HEK293T (cell line): ENCODE data around the gene CLDN9.
A peak's percentile ranks its signal among the peaks of the same experiment; 100 is the strongest.

ENCODE experiments used
- CTCF ChIA-PET: fragments of 350-600 bp; formaldehyde crosslinking; extraction: SDS; loops from one replicate; lab custom pipeline; 2021; ENCODE audit warnings: antibody characterized with exemption, inconsistent platforms; lab: Yijun Ruan, JAX
- POLR2A ChIA-PET: fragments of 350-600 bp; formaldehyde crosslinking; extraction: SDS; loops from one replicate; lab custom pipeline; 2020; ENCODE audit warnings: antibody characterized with exemption, inconsistent platforms; lab: Yijun Ruan, JAX
- DNase-seq: peaks from one replicate; pipeline ENCODE4 v3.0.0; 2012; ENCODE audit warnings: mixed read lengths; ENCODE audit errors: extremely low spot score
- ARNT ChIP-seq: fragments of 450-650 bp; IDR thresholded peaks from 2 replicates; pipeline ENCODE4 v1.6.1; 2017; ENCODE audit warnings: mild to moderate bottlenecking
- BHLHE40 ChIP-seq: fragments of 450-650 bp; IDR thresholded peaks from 2 replicates; pipeline ENCODE4 v1.6.1; 2016; ENCODE audit warnings: mild to moderate bottlenecking, moderate library complexity, borderline replicate concordance
- CTBP1 ChIP-seq: fragments of 450-650 bp; IDR thresholded peaks from 2 replicates; pipeline ENCODE4 v1.6.1; 2016; ENCODE audit warnings: borderline replicate concordance
- ELF4 ChIP-seq: fragments of 450-650 bp; IDR thresholded peaks from 2 replicates; pipeline ENCODE4 v1.6.1; 2017; ENCODE audit warnings: antibody characterized with exemption
- FOXA1 ChIP-seq: fragments of 450-650 bp; IDR thresholded peaks from 2 replicates; pipeline ENCODE4 v1.6.1; 2016; ENCODE audit warnings: mild to moderate bottlenecking
- FOXK2 ChIP-seq: fragments of 450-650 bp; IDR thresholded peaks from 2 replicates; pipeline ENCODE4 v1.6.1; 2016; ENCODE audit warnings: mild to moderate bottlenecking
- FOXM1 ChIP-seq: fragments of 450-650 bp; IDR thresholded peaks from 2 replicates; pipeline ENCODE4 v1.6.1; 2017; ENCODE audit warnings: mild to moderate bottlenecking, borderline replicate concordance
- HDGF ChIP-seq: fragments of 450-650 bp; IDR thresholded peaks from 2 replicates; pipeline ENCODE4 v1.6.1; 2017; ENCODE audit warnings: antibody characterized with exemption, borderline replicate concordance
- L3MBTL2 ChIP-seq: fragments of 450-650 bp; conservative IDR thresholded peaks from 2 replicates; pipeline ENCODE4 v1.6.1; 2016; ENCODE audit warnings: mild to moderate bottlenecking
- LEF1 ChIP-seq: fragments of 450-650 bp; IDR thresholded peaks from 2 replicates; pipeline ENCODE4 v1.6.1; 2017; ENCODE audit warnings: mild to moderate bottlenecking, borderline replicate concordance
- NFRKB ChIP-seq: fragments of 450-650 bp; IDR thresholded peaks from 2 replicates; pipeline ENCODE4 v1.6.1; 2016; ENCODE audit warnings: mild to moderate bottlenecking, moderate library complexity
- PKNOX1 ChIP-seq: fragments of 450-650 bp; IDR thresholded peaks from 2 replicates; pipeline ENCODE4 v1.6.1; 2016
- SP1 ChIP-seq: fragments of 450-650 bp; IDR thresholded peaks from 2 replicates; pipeline ENCODE4 v1.6.1; 2017
- SUZ12 ChIP-seq: fragments of 450-650 bp; IDR thresholded peaks from 2 replicates; pipeline ENCODE4 v1.6.1; 2016; ENCODE audit warnings: mild to moderate bottlenecking
- TARDBP ChIP-seq: fragments of 450-650 bp; IDR thresholded peaks from 2 replicates; pipeline ENCODE4 v1.6.1; 2016
- ZNF384 ChIP-seq: fragments of 450-650 bp; IDR thresholded peaks from 2 replicates; pipeline ENCODE4 v1.6.1; 2016

The CLDN9 gene

DNA sequence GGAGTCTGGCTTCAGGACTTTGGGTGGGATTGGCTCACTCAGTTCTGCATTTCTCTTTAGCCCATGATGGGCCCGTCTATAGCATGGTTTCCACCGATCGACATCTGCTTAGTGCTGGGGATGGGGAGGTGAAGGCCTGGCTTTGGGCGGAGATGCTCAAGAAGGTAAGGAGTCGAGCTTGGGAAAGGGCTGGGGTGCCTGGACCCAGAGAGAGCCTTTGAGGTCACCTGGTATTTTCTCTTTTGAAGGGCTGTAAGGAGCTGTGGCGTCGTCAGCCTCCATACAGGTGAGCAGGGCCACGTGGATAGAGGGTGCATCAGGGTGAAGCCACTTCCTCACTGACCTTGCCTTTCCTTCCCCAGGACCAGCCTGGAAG lies 13.3 kb downstream of the CLDN9 start:
- ChIA-PET POLR2A (no interaction called here), CTCF (interaction anchor here (0.6 kb wide), 2 partner anchors 36 to 104 kb away, joined by 3 read pairs; no protein-coding TSS in a partner anchor)
- TF ChIP-seq ARNT, result no peak
- no peak for TF ChIP-seq ELF4
- TF ChIP-seq ZNF384, result no peak
- no peak for TF ChIP-seq PKNOX1
- no peak for TF ChIP-seq FOXA1
- no peak for TF ChIP-seq FOXK2
- TF ChIP-seq LEF1, result no peak
- no peak for TF ChIP-seq SUZ12
- TF ChIP-seq FOXM1, result no peak
- no peak for TF ChIP-seq CTBP1
- TF ChIP-seq HDGF, result no peak
- TF ChIP-seq SP1, result no peak
- no peak for TF ChIP-seq NFRKB
- TF ChIP-seq TARDBP, result no peak
- TF ChIP-seq L3MBTL2, result no peak
- no peak for DNase-seq

DNA sequence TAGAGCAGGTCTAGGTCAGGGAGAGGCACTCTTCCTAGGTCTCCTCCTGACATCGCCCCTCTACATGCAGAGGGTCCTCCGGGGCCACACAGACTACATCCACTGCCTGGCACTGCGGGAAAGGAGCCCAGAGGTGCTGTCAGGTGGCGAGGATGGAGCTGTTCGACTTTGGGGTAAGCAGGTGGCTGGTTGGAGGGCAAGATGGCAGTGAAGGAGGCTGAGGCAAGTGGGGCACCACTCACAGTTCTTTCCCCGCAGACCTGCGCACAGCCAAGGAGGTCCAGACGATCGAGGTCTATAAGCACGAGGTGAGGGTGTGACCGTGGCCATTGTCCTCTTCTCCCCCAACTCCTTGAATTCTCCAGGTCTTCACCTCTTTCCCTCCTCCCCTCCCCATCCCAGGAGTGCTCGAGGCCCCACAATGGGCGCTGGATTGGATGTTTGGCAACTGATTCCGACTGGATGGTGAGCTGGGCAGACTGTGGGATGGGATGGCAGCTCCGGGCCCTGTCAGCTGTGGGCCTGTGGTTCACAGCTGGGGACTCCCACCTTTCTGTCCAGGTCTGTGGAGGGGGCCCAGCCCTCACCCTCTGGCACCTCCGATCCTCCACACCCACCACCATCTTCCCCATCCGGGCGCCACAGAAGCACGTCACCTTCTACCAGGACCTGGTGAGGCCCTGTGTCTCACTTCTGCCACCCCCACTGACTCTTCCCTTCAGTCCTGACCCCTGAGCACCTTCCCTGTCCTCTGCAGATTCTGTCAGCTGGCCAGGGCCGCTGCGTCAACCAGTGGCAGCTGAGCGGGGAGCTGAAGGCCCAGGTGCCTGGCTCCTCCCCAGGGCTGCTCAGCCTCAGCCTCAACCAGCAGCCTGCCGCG lies 14.1 kb downstream of the CLDN9 start:
- ChIA-PET CTCF (interaction anchor here (0.6 to 1.9 kb wide), 6 partner anchors 9 to 81 kb away, joined by 3 to 20 read pairs (median 4); partner anchors contain the start of gene CLDN6), POLR2A (interaction anchor here (1.2 to 2.0 kb wide), 2 partner anchors 8 to 19 kb away, joined by 5 to 17 read pairs; partner anchors contain the start of gene CLDN6)
- TF ChIP-seq ZNF384 (no peak), L3MBTL2 (no peak), PKNOX1 (no peak), TARDBP (no peak), SUZ12 (no peak), FOXM1 (no peak), ELF4 (no peak), FOXA1 (no peak), BHLHE40 (no peak), NFRKB (no peak), ARNT (no peak), LEF1 (no peak), FOXK2 (no peak)
- DNase-seq, result no peak

DNA sequence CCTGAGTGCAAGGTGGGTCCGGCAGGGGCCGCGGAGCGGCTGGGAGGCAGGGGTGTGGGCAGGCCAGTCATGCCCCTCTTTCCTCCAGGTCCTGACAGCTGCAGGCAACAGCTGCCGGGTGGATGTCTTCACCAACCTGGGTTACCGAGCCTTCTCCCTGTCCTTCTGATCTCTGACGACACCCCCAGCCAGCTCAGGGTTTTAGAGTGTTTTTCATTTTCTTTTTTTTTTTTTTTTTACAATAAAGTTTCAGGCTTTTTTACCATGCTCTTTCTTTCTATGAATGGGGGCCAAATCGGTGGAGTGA lies 14.7 kb downstream of the CLDN9 start:
- POLR2A ChIA-PET, result interaction anchor here (1.0 to 2.0 kb wide), 7 partner anchors 9 to 108 kb away, joined by 4 to 17 read pairs (median 5); partner anchors contain the start of genes CLDN6, PKMYT1 and ZNF213

GRCh38 chr16:3027983-3028715 lies 15.4 kb downstream of the CLDN9 start:
- POLR2A ChIA-PET, result interaction anchor here (1.0 to 2.0 kb wide), 8 partner anchors 8 to 107 kb away, joined by 4 to 17 read pairs (median 6); partner anchors contain the start of genes CLDN6, PKMYT1, TNFRSF12A and ZNF213
- CTCF ChIA-PET, result interaction anchor here (0.7 to 1.9 kb wide), 15 partner anchors 8 to 96 kb away, joined by 3 to 20 read pairs (median 4); partner anchors contain the start of genes CLDN6, CLDN9 and TNFRSF12A
- no peak for TF ChIP-seq HDGF
- no peak for TF ChIP-seq TARDBP
- TF ChIP-seq SUZ12, result no peak
- TF ChIP-seq FOXA1, result no peak
- TF ChIP-seq L3MBTL2, result no peak
- peak; percentile 94 for DNase-seq

More for the DNA sequence above, 14.7 kb downstream of the CLDN9 start:
- DNase-seq, result no peak
- TF ChIP-seq FOXA1 (no peak), SP1 (no peak)
- CTCF ChIA-PET, result interaction anchor here (0.6 to 1.9 kb wide), 14 partner anchors 8 to 80 kb away, joined by 3 to 20 read pairs (median 4); partner anchors contain the start of genes CLDN6 and TNFRSF12A

DNA sequence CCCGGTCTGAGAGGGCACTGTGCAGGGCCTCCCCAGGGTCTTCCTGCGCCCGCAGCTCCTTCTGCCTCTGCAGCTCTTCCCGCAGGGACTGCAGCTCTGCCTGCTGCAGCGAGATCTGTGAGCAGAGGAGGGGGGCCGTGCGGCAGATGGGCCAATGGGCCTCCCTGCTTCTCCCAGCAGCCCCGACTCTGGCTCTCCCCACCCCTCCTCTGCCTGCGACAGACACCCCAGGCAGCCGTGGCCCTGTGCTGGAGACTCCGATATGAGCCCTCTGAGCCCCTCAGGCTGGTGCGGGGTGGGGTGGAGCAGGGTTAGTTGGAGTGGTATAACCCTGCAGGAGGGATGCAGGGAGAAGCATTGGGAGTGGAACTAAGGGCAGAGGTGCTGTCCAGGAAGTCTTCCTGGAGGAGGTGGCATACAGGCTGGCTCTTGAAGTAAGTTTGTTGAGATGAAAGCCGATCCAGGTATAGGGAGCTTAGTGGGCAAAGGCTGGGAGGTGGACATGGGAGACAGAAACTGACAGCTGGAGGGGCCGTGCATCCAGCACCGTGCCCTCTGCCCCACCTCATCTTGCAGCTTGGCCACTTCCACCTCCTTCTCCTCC lies 16.1 kb downstream of the CLDN9 start:
- DNase-seq, result no peak
- no peak for TF ChIP-seq TARDBP
- TF ChIP-seq FOXM1, result no peak
- TF ChIP-seq PKNOX1, result no peak
- TF ChIP-seq FOXK2, result no peak
- TF ChIP-seq SUZ12, result no peak
- TF ChIP-seq ELF4, result no peak
- TF ChIP-seq NFRKB, result no peak
- TF ChIP-seq CTBP1, result no peak
- CTCF ChIA-PET, result interaction anchor here (1.0 to 1.9 kb wide), 13 partner anchors 9 to 48 kb away, joined by 3 to 20 read pairs (median 5); partner anchors contain the start of genes CLDN6, CLDN9 and TNFRSF12A
- POLR2A ChIA-PET, result interaction anchor here (1.2 to 2.0 kb wide), 5 partner anchors 9 to 48 kb away, joined by 5 to 17 read pairs (median 7); partner anchors contain the start of genes CLDN6, PKMYT1 and TNFRSF12A
